GM12874 (cell line): ENCODE data around the gene OXSR1.
A peak's percentile ranks its signal among the peaks of the same experiment; 100 is the strongest.

Experiments
- CTCF ChIP-seq: IDR thresholded peaks from 2 replicates; pipeline ENCODE4 v1.5.1; 2011; ENCODE audit warnings: low read depth, mild to moderate bottlenecking, control low read depth, low read length, moderate library complexity; ENCODE audit not compliant: insufficient read depth

The OXSR1 gene

GRCh38 chr3:38131621-38132369 is 33.5 kb upstream of the OXSR1 start:
- peak; percentile 47 for TF ChIP-seq CTCF

GRCh38 chr3:38133209-38133556 is 32.2 kb upstream of the OXSR1 start:
- TF ChIP-seq CTCF: no peak

- no peak for TF ChIP-seq CTCF
Observed at GRCh38 chr3:38133557-38134405, 31.6 kb upstream of the OXSR1 start.

GRCh38 chr3:38136393-38136776 is 29.0 kb upstream of the OXSR1 start:
- TF ChIP-seq CTCF: no peak

GRCh38 chr3:38136777-38137614 is 28.3 kb upstream of the OXSR1 start, which contains the start of gene ACAA1:
ACAA1 (minus strand) TSS chr3:38137127; CDS start chr3:38137035, 92 bp downstream.
- TF ChIP-seq CTCF: no peak

- no peak for TF ChIP-seq CTCF
Observed at GRCh38 chr3:38137615-38138348, 27.6 kb upstream of the OXSR1 start.
